OCI-LY7 (cell line): Measurements from ENCODE around the gene DMRTB1. TPM values are rescaled to one million over a fixed set of nuclear protein-coding genes. Genes with fewer than 3 reads are reported as not detected.

ENCODE experiments used
- BruUV-seq: library from RNA; stranded (reverse); fragments of 400-500 nt; replicated peaks from 2 replicates; lab custom pipeline; 2021; lab: Mats Ljungman, UMichigan
- CTCF ChIA-PET: fragments of 300-600 bp; sonication (Branson Sonifier 250); formaldehyde crosslinking; loops from one replicate; lab custom pipeline; 2022; ENCODE audit warnings: antibody characterized with exemption; ENCODE audit not compliant: unreplicated experiment; lab: Charles Lee
- POLR2A ChIA-PET: fragments of 300-600 bp; sonication (Branson Sonifier 250); formaldehyde crosslinking; loops from one replicate; lab custom pipeline; 2022; ENCODE audit warnings: antibody characterized with exemption; lab: Charles Lee
- DNase-seq: peaks from one replicate; pipeline ENCODE4 v3.0.0-alpha.2; 2015; ENCODE audit warnings: low spot score
- H2AFZ ChIP-seq: fragments of 200-600 bp; sonication (generic), shearing (Covaris generic); 2 replicates; pipeline ENCODE4 v1.6.1; 2014; ENCODE audit warnings: mild to moderate bottlenecking, antibody characterized with exemption, low read length, moderate library complexity
- H3K27ac ChIP-seq: fragments of 200-600 bp; sonication (generic); 2 replicates; pipeline ENCODE4 v1.5.1; 2014; ENCODE audit warnings: mixed run types, low read depth, mild to moderate bottlenecking, moderate library complexity, low read length, inconsistent platforms; ENCODE audit not compliant: poor library complexity, severe bottlenecking
- H3K36me3 ChIP-seq: fragments of 200-600 bp; sonication (generic); 2 replicates; pipeline ENCODE4 v1.6.1; 2014; ENCODE audit warnings: mild to moderate bottlenecking, antibody characterized with exemption, low read length, moderate library complexity, mixed read lengths; ENCODE audit not compliant: insufficient read depth
- H3K4me1 ChIP-seq: fragments of 200-600 bp; sonication (generic); 2 replicates; pipeline ENCODE4 v1.5.1; 2014; ENCODE audit warnings: mild to moderate bottlenecking, low read length; ENCODE audit not compliant: insufficient read depth, poor library complexity, severe bottlenecking
- H3K4me2 ChIP-seq: fragments of 200-600 bp; sonication (generic); 2 replicates; pipeline ENCODE4 v1.6.1; 2014; ENCODE audit warnings: mild to moderate bottlenecking, low read length
- H3K4me3 ChIP-seq: fragments of 200-600 bp; sonication (generic); 2 replicates; pipeline ENCODE4 v1.5.1; 2014; ENCODE audit warnings: mild to moderate bottlenecking, low read depth, low read length; ENCODE audit not compliant: poor library complexity, severe bottlenecking
- H3K79me2 ChIP-seq: fragments of 200-600 bp; sonication (generic); 2 replicates; pipeline ENCODE4 v1.6.1; 2016; ENCODE audit warnings: low read depth, mild to moderate bottlenecking, low read length, moderate library complexity, mixed read lengths; ENCODE audit not compliant: insufficient read depth
- H3K9me2 ChIP-seq: fragments of 200-600 bp; sonication (generic); 2 replicates; pipeline ENCODE4 v1.6.1; 2016; ENCODE audit warnings: mild to moderate bottlenecking, low read length, mixed read lengths; ENCODE audit not compliant: insufficient read depth
- H3K9me3 ChIP-seq: fragments of 200-600 bp; sonication (generic); 2 replicates; pipeline ENCODE4 v1.6.1; 2014; ENCODE audit warnings: mild to moderate bottlenecking, mixed run types, low read length, mixed read lengths
- H4K20me1 ChIP-seq: fragments of 200-600 bp; sonication (generic); 2 replicates; pipeline ENCODE4 v1.6.1; 2014; ENCODE audit warnings: mild to moderate bottlenecking, antibody characterized with exemption, low read length, moderate library complexity, mixed read lengths; ENCODE audit not compliant: insufficient read depth
- CTCF ChIP-seq: fragments of 200-600 bp; sonication (generic); conservative IDR thresholded peaks from 2 replicates; pipeline ENCODE4 v1.5.1; 2014; ENCODE audit warnings: mild to moderate bottlenecking, antibody characterized with exemption, low read length, moderate library complexity, mixed read lengths
- EZH2phosphoT487 ChIP-seq: fragments of 200-600 bp; sonication (generic); IDR thresholded peaks from 2 replicates; pipeline ENCODE4 v1.6.1; 2018; ENCODE audit warnings: low read depth, borderline replicate concordance, mild to moderate bottlenecking, mixed run types, antibody characterized with exemption, low read length, moderate library complexity, mixed read lengths
- intact Hi-C: fragments of 100-400 bp; cut with micrococcal nuclease; formaldehyde crosslinking; loops from one replicate; pipeline ENCODE4 v1.10.0; 2022; ENCODE audit not compliant: unreplicated experiment
- total RNA-seq, 2 experiments: library from RNA; depleted of rRNA in 1 of 2; stranded (reverse); fragments of >200 nt in 1 of 2; shearing (Covaris generic) in 1 of 2; gene quantifications; 2 replicates each; pipeline ENCODE4 v1.2.3, GENCODE V29; 2014 to 2022

The DMRTB1 gene
- total RNA-seq, 2 experiments from 2014 or later, result not detected

- no peaks in the 10 kb centered on the region for H4K20me1 ChIP-seq
- no peaks in the 10 kb centered on the region for H3K4me1 ChIP-seq
- H3K36me3 ChIP-seq, result no peaks in the 10 kb centered on the region
- H3K9me2 ChIP-seq, result no peaks in the 10 kb centered on the region
- no peaks in the 10 kb centered on the region for H3K9me3 ChIP-seq
- no peaks in the 10 kb centered on the region for H3K79me2 ChIP-seq
- ChIA-PET POLR2A (no interaction called here), CTCF (no interaction called here)
- no TSS peak for BruUV-seq
- no peak overlapping the region for H2AFZ ChIP-seq
- TF ChIP-seq EZH2phosphoT487 (no peak), CTCF (no peak)
- intact Hi-C loops, result no loop called here
- H3K27ac ChIP-seq, result no peak overlapping the region
- DNase-seq, result no peak
- no peak overlapping the region for H3K4me3 ChIP-seq
- H3K4me2 ChIP-seq, result no peak overlapping the region
Observed at GRCh38 chr1:53483656-53484055, 24.5 kb downstream of the DMRTB1 start.

GRCh38 chr1:53484705-53485477, 25.7 kb downstream of the DMRTB1 start:
- no peaks in the 10 kb centered on the region for H3K4me1 ChIP-seq
- H3K79me2 ChIP-seq, result no peaks in the 10 kb centered on the region
- POLR2A ChIA-PET, result no interaction called here
- no peak overlapping the region for H3K4me3 ChIP-seq
- no peak overlapping the region for H3K4me2 ChIP-seq
- TF ChIP-seq EZH2phosphoT487, result no peak
- DNase-seq, result no peak
- H3K9me3 ChIP-seq, result no peaks in the 10 kb centered on the region
- no peaks in the 10 kb centered on the region for H3K9me2 ChIP-seq
- no peaks in the 10 kb centered on the region for H3K36me3 ChIP-seq
- no peaks in the 10 kb centered on the region for H4K20me1 ChIP-seq
- CTCF ChIA-PET, result interaction anchor here (0.6 kb wide), 1 partner anchor 307 kb away, joined by 3 read pairs; no protein-coding TSS in a partner anchor
- H2AFZ ChIP-seq, result no peak overlapping the region
- BruUV-seq, result no TSS peak
- H3K27ac ChIP-seq, result no peak overlapping the region
- intact Hi-C loops, result loop anchor here (1.0 kb wide), 2 partner anchors 197 to 269 kb away; no protein-coding TSS in a partner anchor

GRCh38 chr1:53485478-53486394, 26.5 kb downstream of the DMRTB1 start:
- intact Hi-C loops, result loop anchor here (1.0 kb wide), 2 partner anchors 197 to 269 kb away; no protein-coding TSS in a partner anchor
- no TSS peak for BruUV-seq
- ChIA-PET POLR2A (no interaction called here), CTCF (no interaction called here)
- H3K4me3 ChIP-seq, result no peak overlapping the region
- H3K9me3 ChIP-seq, result no peaks in the 10 kb centered on the region
- no peaks in the 10 kb centered on the region for H3K79me2 ChIP-seq
- DNase-seq, result peak; percentile 64
- H3K4me1 ChIP-seq, result no peaks in the 10 kb centered on the region
- H2AFZ ChIP-seq, result no peak overlapping the region
- H3K27ac ChIP-seq, result no peak overlapping the region
- H3K36me3 ChIP-seq, result no peaks in the 10 kb centered on the region
- H4K20me1 ChIP-seq, result no peaks in the 10 kb centered on the region
- no peak overlapping the region for H3K4me2 ChIP-seq
- no peak for TF ChIP-seq EZH2phosphoT487
- peak; percentile 88 for TF ChIP-seq CTCF
- no peaks in the 10 kb centered on the region for H3K9me2 ChIP-seq
